ENCODE measurements around the gene FANK1.

DNA sequence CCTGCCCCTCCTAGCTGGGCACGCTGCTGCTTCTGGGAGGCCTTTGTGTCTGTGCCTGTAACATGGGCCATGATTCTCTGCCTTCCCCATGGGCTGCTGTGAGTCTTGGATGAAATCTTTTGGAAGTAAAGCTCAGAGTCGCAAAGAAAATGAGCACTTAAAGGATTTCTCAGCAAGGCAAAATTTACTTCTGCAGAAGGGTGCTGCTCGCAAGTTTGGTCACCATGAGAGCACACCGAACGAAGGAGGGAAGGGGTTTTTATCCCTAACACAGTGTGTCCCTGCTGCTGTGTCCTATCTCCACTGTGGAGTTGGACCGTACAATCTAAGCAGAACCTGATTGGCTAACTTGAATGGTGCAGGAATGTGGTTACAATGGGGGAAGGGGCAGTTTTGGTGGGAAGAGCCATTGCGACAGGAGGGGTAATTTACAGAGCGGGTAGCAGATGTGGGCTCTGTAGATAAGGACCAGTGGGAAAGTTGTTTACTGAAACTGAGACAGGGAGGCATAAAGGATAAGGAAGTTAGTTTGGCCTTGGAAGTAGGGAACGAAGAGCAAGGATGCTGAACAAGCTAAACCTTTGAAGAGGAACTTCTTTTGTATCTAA, 57.5 kb downstream of the FANK1 start:
- TF ChIP-seq, protein P1, sequence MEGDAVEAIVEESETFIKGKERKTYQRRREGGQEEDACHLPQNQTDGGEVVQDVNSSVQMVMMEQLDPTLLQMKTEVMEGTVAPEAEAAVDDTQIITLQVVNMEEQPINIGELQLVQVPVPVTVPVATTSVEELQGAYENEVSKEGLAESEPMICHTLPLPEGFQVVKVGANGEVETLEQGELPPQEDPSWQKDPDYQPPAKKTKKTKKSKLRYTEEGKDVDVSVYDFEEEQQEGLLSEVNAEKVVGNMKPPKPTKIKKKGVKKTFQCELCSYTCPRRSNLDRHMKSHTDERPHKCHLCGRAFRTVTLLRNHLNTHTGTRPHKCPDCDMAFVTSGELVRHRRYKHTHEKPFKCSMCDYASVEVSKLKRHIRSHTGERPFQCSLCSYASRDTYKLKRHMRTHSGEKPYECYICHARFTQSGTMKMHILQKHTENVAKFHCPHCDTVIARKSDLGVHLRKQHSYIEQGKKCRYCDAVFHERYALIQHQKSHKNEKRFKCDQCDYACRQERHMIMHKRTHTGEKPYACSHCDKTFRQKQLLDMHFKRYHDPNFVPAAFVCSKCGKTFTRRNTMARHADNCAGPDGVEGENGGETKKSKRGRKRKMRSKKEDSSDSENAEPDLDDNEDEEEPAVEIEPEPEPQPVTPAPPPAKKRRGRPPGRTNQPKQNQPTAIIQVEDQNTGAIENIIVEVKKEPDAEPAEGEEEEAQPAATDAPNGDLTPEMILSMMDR (conservative IDR thresholded peaks at IDR 0.05; ENCODE audit: low read length) = no peak
- no peak for TF ChIP-seq EZH2phosphoT487 (IDR thresholded peaks at IDR 0.05; ENCODE audit: borderline replicate concordance, low read depth, low read length)
